SK-N-SH (cell line): ENCODE measurements around the gene ZNF532. TPM values are rescaled to one million over a fixed set of nuclear protein-coding genes. Genes with fewer than 3 reads are reported as not detected.

ENCODE experiments used
- CTCF ChIA-PET: fragments of 300-600, 350-600 bp; formaldehyde crosslinking; extraction: SDS; loops from one replicate; lab custom pipeline; 2021; lab: Yijun Ruan, JAX
- POLR2A ChIA-PET: fragments of 350-600 bp; sonication (Branson Sonifier 250); formaldehyde crosslinking; extraction: SDS; loops from one replicate; lab custom pipeline; 2020; ENCODE audit warnings: antibody characterized with exemption, inconsistent platforms; lab: Yijun Ruan, JAX
- DNase-seq: peaks from one replicate; pipeline ENCODE4 v3.0.0; 2012
- H2AFZ ChIP-seq: fragments of 200-600 bp; sonication (generic); 2 replicates; pipeline ENCODE4 v1.8.1; 2016; ENCODE audit warnings: antibody characterized with exemption, mild to moderate bottlenecking, low read depth
- H3F3A ChIP-seq: fragments of 200-600 bp; sonication (generic); replicated peaks from 2 replicates; pipeline ENCODE3; 2016; ENCODE audit warnings: antibody characterized with exemption, mild to moderate bottlenecking; ENCODE audit not compliant: insufficient read depth
- H3K27ac ChIP-seq, 2 experiments: fragments of 200-500 bp in 1 of 2; fragments of 200-600 bp in 1 of 2; sonication (Bioruptor generic) in 1 of 2; sonication (generic), shearing (Covaris generic) in 1 of 2; 2 replicates each; pipeline versions ENCODE4 v1.5.1 to v1.6.1; 2014 to 2016; ENCODE audit warnings: low read depth in 2 of 2, inconsistent platforms in 1 of 2, low read length in 1 of 2, mild to moderate bottlenecking in 1 of 2, mixed read lengths in 1 of 2
- H3K27me3 ChIP-seq: fragments of 200-600 bp; sonication (generic), shearing (Covaris generic); 2 replicates; pipeline ENCODE4 v1.6.1; 2016; ENCODE audit warnings: mixed run types; ENCODE audit not compliant: insufficient read depth
- H3K36me3 ChIP-seq, 2 experiments: fragments of 200-500 bp in 1 of 2; fragments of 200-600 bp in 1 of 2; sonication (Bioruptor generic) in 1 of 2; sonication (generic) in 1 of 2; replicated peaks in 1 of 2; 2 replicates each; pipeline versions ENCODE3 to v1.5.1; 2014 to 2016; ENCODE audit warnings: low read length in 1 of 2, mild to moderate bottlenecking in 1 of 2; ENCODE audit not compliant: insufficient read depth in 2 of 2, control insufficient read depth in 1 of 2
- H3K4me1 ChIP-seq, 2 experiments: fragments of 200-500 bp in 1 of 2; fragments of 200-600 bp in 1 of 2; sonication (Bioruptor generic) in 1 of 2; sonication (generic), shearing (Covaris generic) in 1 of 2; 2 replicates each; pipeline versions ENCODE4 v1.5.1 to v1.6.1; 2014 to 2016; ENCODE audit warnings: low read depth in 1 of 2, low read length in 1 of 2, mixed run types in 1 of 2; ENCODE audit not compliant: insufficient read depth in 2 of 2, control insufficient read depth in 1 of 2
- H3K4me2 ChIP-seq: fragments of 200-600 bp; sonication (generic), shearing (Covaris generic); 2 replicates; pipeline ENCODE4 v1.6.1; 2017; ENCODE audit warnings: mixed run types
- H3K4me3 ChIP-seq, 2 experiments: fragments of 200-500 bp in 1 of 2; fragments of 200-600 bp in 1 of 2; sonication (Bioruptor generic) in 1 of 2; sonication (generic), shearing (Covaris generic) in 1 of 2; 2 replicates each; pipeline versions ENCODE4 v1.5.1 to v1.8.1; 2014 to 2016; ENCODE audit warnings: low read depth in 2 of 2, inconsistent platforms in 1 of 2, low read length in 1 of 2, mild to moderate bottlenecking in 1 of 2, mixed read lengths in 1 of 2, moderate library complexity in 1 of 2
- H3K79me2 ChIP-seq: fragments of 200-600 bp; sonication (generic); 2 replicates; pipeline ENCODE4 v1.8.1; 2017; ENCODE audit warnings: mild to moderate bottlenecking; ENCODE audit not compliant: insufficient read depth
- H3K9ac ChIP-seq: fragments of 200-600 bp; sonication (generic); 2 replicates; pipeline ENCODE4 v1.6.1; 2017; ENCODE audit warnings: mixed run types
- H3K9me2 ChIP-seq: fragments of 200-600 bp; sonication (generic); 2 replicates; pipeline ENCODE4 v1.6.1; 2017; ENCODE audit warnings: mixed run types
- H3K9me3 ChIP-seq: fragments of 200-600 bp; sonication (generic); 2 replicates; pipeline ENCODE4 v1.6.1; 2017; ENCODE audit warnings: mixed run types, mild to moderate bottlenecking, moderate library complexity
- H4K20me1 ChIP-seq: fragments of 200-600 bp; sonication (generic); 2 replicates; pipeline ENCODE4 v1.6.1; 2017; ENCODE audit warnings: mild to moderate bottlenecking, mixed run types; ENCODE audit not compliant: insufficient read depth
- CHD2 ChIP-seq: fragments of 150-350 bp; IDR thresholded peaks from 2 replicates; pipeline ENCODE4 v1.6.1; 2018; ENCODE audit warnings: low read length; ENCODE audit not compliant: partially characterized antibody
- ELF1 ChIP-seq: IDR thresholded peaks from 2 replicates; pipeline ENCODE4 v1.4.0; 2012
- EP300 ChIP-seq, 2 experiments: IDR thresholded peaks; 2 replicates each; pipeline versions ENCODE4 v1.4.0 to v1.6.1; 2012; ENCODE audit warnings: borderline replicate concordance in 1 of 2, low read depth in 1 of 2, low read length in 1 of 2
- FOSL2 ChIP-seq: IDR thresholded peaks from 2 replicates; pipeline ENCODE4 v1.4.0; 2012; ENCODE audit warnings: low read depth, mild to moderate bottlenecking, moderate library complexity, borderline replicate concordance
- FOXJ3 ChIP-seq: sonication (generic); formaldehyde crosslinking; IDR thresholded peaks from 2 replicates; pipeline ENCODE4 v1.5.1; 2020; ENCODE audit warnings: mild to moderate bottlenecking, missing genetic modification reagents
- GABPA ChIP-seq: IDR thresholded peaks from 2 replicates; pipeline ENCODE4 v1.4.0; 2012; ENCODE audit warnings: low read depth, mild to moderate bottlenecking
- GATA2 ChIP-seq: sonication (generic); formaldehyde crosslinking; IDR thresholded peaks from 2 replicates; pipeline ENCODE4 v1.5.0; 2020; ENCODE audit warnings: mild to moderate bottlenecking, missing genetic modification reagents
- IRF3 ChIP-seq: fragments of 150-350 bp; IDR thresholded peaks from 2 replicates; pipeline ENCODE4 v1.6.1; 2016; ENCODE audit warnings: mild to moderate bottlenecking, low read depth, low read length
- JUND ChIP-seq: IDR thresholded peaks from 2 replicates; pipeline ENCODE4 v1.4.0; 2012
- MAX ChIP-seq: IDR thresholded peaks from 2 replicates; pipeline ENCODE4 v1.4.0; 2012; ENCODE audit warnings: low read depth
- MXI1 ChIP-seq: IDR thresholded peaks from 2 replicates; pipeline ENCODE4 v1.6.1; 2012; ENCODE audit warnings: mild to moderate bottlenecking, low read depth, low read length, improper control_type of control experiment
- NFIC ChIP-seq: IDR thresholded peaks from 2 replicates; pipeline ENCODE4 v1.4.0; 2012; ENCODE audit warnings: borderline replicate concordance
- NRF1 ChIP-seq: IDR thresholded peaks from 2 replicates; pipeline ENCODE4 v1.6.1; 2012; ENCODE audit warnings: low read depth, mild to moderate bottlenecking, low read length
- PBX3 ChIP-seq: IDR thresholded peaks from 2 replicates; pipeline ENCODE4; 2012
- RCOR1 ChIP-seq: fragments of 150-350 bp; IDR thresholded peaks from 2 replicates; pipeline ENCODE4 v1.6.1; 2017; ENCODE audit warnings: antibody characterized with exemption, low read length
- RFX5 ChIP-seq: IDR thresholded peaks from 2 replicates; pipeline ENCODE4 v1.6.1; 2012; ENCODE audit warnings: mild to moderate bottlenecking, improper control_type of control experiment, low read length
- RXRA ChIP-seq: IDR thresholded peaks from 2 replicates; pipeline ENCODE4 v1.4.0; 2012; ENCODE audit warnings: low read depth, mild to moderate bottlenecking, borderline replicate concordance
- SIN3A ChIP-seq: IDR thresholded peaks from 2 replicates; pipeline ENCODE4 v1.6.1; 2012; ENCODE audit warnings: low read depth, mild to moderate bottlenecking, low read length, moderate library complexity, borderline replicate concordance
- SMC3 ChIP-seq: IDR thresholded peaks from 2 replicates; pipeline ENCODE4 v1.6.1; 2012; ENCODE audit warnings: low read depth, low read length, improper control_type of control experiment
- TCF12 ChIP-seq: IDR thresholded peaks from 2 replicates; pipeline ENCODE4 v1.4.0; 2012
- TEAD4 ChIP-seq: IDR thresholded peaks from 2 replicates; pipeline ENCODE4 v1.4.0; 2012; ENCODE audit warnings: mild to moderate bottlenecking, borderline replicate concordance; ENCODE audit not compliant: insufficient read depth
- USF2 ChIP-seq: fragments of 150-350 bp; IDR thresholded peaks from 2 replicates; pipeline ENCODE4 v1.6.1; 2017; ENCODE audit warnings: antibody characterized with exemption, low read length, low read depth, borderline replicate concordance
- YY1 ChIP-seq: IDR thresholded peaks from 2 replicates; pipeline ENCODE4 v1.4.0; 2012; ENCODE audit warnings: low read depth, mild to moderate bottlenecking
- ZBTB33 ChIP-seq: IDR thresholded peaks from 2 replicates; pipeline ENCODE4 v1.4.0; 2012; ENCODE audit warnings: low read depth, borderline replicate concordance
- WGBS: methylation state at CpG from one replicate; pipeline ENCODE4 v1.1.6; 2017; ENCODE audit warnings: low lambda C conversion rate; 5-methylcytosine and 5-hydroxymethylcytosine counted together
- polyA plus RNA-seq, 3 experiments: library from polyadenylated mRNA; depleted of rRNA; stranded (reverse); fragments of >200 nt; gene quantifications; 2 replicates each; pipeline ENCODE4 v1.2.3, GENCODE V29; 2012

ZNF532 gene
- polyA plus RNA-seq, 1 of the 3 experiments (the other 2 are of a cell fraction), result 34.7 TPM

- H3K9me3 ChIP-seq, result no peaks in the 10 kb centered on the region
- H3K79me2 ChIP-seq, result peaks cover 57% of the 10 kb centered on the region
- peaks cover 5 to 20% of the 10 kb centered on the region in 2 experiments for H3K36me3 ChIP-seq
- H3K4me1 ChIP-seq, result peaks cover 2 to 15% of the 10 kb centered on the region in 2 experiments; a peak in 2 of 4 replicates
- no peaks in the 10 kb centered on the region for H4K20me1 ChIP-seq
- 95% methylated on average over 2 of the region's 2 CpGs for WGBS
- no peaks in the 10 kb centered on the region for H3K9me2 ChIP-seq
- ChIA-PET CTCF (no interaction called here), POLR2A (no interaction called here)
- no peak for TF ChIP-seq ELF1
- no peak for TF ChIP-seq FOXJ3 (CRISPR knock-in tag)
- no peak for TF ChIP-seq NFIC
- TF ChIP-seq IRF3, result no peak
- TF ChIP-seq JUND, result no peak
- no peak for TF ChIP-seq RCOR1
- no peak for TF ChIP-seq GATA2
- no peak for TF ChIP-seq RFX5
- TF ChIP-seq CHD2, result no peak
- TF ChIP-seq MXI1, result no peak
- peaks cover 3% of the 10 kb centered on the region for H3F3A ChIP-seq
- no peak overlapping the region for H2AFZ ChIP-seq
- H3K4me3 ChIP-seq, result no peak overlapping the region
- H3K27me3 ChIP-seq, result no peaks in the 10 kb centered on the region
- no peak for DNase-seq
- H3K9ac ChIP-seq, result no peak overlapping the region
- H3K27ac ChIP-seq, result no peak overlapping the region
- H3K4me2 ChIP-seq, result peak overlapping the region; percentile 51
Observed at GRCh38 chr18:58891776-58892175, 27.1 kb downstream of the ZNF532 start.

GRCh38 chr18:58892488-58892887, 27.8 kb downstream of the ZNF532 start:
- Histone ChIP-seq H3K9me3 (0 out of 2 replicates have a peak, but pooled peaks cover 3% of the 10 kb centered on the region), H3K36me3 (peaks cover 0 to 20% of the 10 kb centered on the region in 2 experiments), H3K27ac (no peak overlapping the region), H3K27me3 (no peaks in the 10 kb centered on the region), H3F3A (peaks cover 3% of the 10 kb centered on the region), H3K9ac (no peak overlapping the region), H3K9me2 (no peaks in the 10 kb centered on the region), H3K4me2 (no peak overlapping the region), H4K20me1 (no peaks in the 10 kb centered on the region), H3K79me2 (peaks cover 64% of the 10 kb centered on the region)
- ChIA-PET POLR2A (no interaction called here), CTCF (no interaction called here)
- no peak for TF ChIP-seq MAX
- TF ChIP-seq TEAD4, result no peak
- TF ChIP-seq RXRA, result no peak
- no peak for TF ChIP-seq FOSL2
- TF ChIP-seq SMC3, result no peak
- TF ChIP-seq ZBTB33, result no peak
- TF ChIP-seq TCF12, result no peak
- no peak for TF ChIP-seq GABPA
- no peak for TF ChIP-seq YY1
- TF ChIP-seq FOXJ3 (CRISPR knock-in tag), result no peak
- no peak for TF ChIP-seq EP300 (IDR thresholded peaks at IDR 0.05; ENCODE audit: borderline replicate concordance in 1 of 2, low read depth in 1 of 2, low read length in 1 of 2)
- TF ChIP-seq MXI1, result no peak
- TF ChIP-seq PBX3, result no peak
- TF ChIP-seq NRF1, result no peak
- no peak for TF ChIP-seq SIN3A
- no peak for TF ChIP-seq RFX5
- no peak for TF ChIP-seq USF2
- TF ChIP-seq, all 33 proteins: peak for 0
- no peak for DNase-seq
- Histone ChIP-seq H2AFZ (no peak overlapping the region), H3K4me1 (peaks cover 2 to 15% of the 10 kb centered on the region in 2 experiments; a peak in 2 of 4 replicates), H3K4me3 (no peak overlapping the region)
- WGBS, result 96% methylated on average over 6 of the region's 6 CpGs
